Uterus (tissue), 2 donors: ENCODE measurements around the gene MREG.
"Not testable (repeated sequence)": the region's sequence is repeated elsewhere in the genome, so short reads cannot be mapped to it uniquely, and the experiment has no call there.

Experiments
- POLR2A ChIP-seq, 2 donors: fragments of 450-650 bp; IDR thresholded peaks; one replicate each; pipeline ENCODE4 v1.6.1; 2016; ENCODE audit warnings: antibody characterized with exemption in 2 of 2, mild to moderate bottlenecking in 1 of 2, moderate library complexity in 1 of 2
- TF ChIP-seq, protein P1 (sequence below), 4 experiments: fragments of 200-600 bp in 2 of 4; fragments of 450-650 bp in 2 of 4; sonication (generic) in 2 of 4; IDR thresholded peaks; one replicate each; pipeline ENCODE4 v1.5.1; 2016 to 2019; ENCODE audit warnings: antibody characterized with exemption in 4 of 4, mild to moderate bottlenecking in 2 of 4, moderate library complexity in 1 of 4

DNA sequence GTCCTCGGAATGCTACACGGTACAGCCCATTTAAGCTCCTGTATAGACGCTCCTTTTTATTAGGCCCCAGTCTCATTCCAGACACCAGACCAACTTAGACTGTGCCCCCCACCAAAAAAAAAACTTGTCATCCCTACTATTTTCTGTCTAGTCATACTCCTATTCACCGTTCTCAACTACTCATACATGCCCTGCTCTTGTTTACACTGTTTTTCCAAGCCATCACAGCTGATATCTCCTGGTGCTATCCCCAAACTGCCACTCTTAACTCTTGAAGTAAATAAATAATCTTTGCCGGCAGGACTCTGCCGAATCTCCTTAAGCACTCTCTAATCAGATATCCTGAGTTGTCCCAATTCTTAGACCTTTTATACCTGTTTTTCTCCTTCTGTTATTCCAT lies 86.4 kb downstream of the MREG start:
- TF ChIP-seq, protein P1, sequence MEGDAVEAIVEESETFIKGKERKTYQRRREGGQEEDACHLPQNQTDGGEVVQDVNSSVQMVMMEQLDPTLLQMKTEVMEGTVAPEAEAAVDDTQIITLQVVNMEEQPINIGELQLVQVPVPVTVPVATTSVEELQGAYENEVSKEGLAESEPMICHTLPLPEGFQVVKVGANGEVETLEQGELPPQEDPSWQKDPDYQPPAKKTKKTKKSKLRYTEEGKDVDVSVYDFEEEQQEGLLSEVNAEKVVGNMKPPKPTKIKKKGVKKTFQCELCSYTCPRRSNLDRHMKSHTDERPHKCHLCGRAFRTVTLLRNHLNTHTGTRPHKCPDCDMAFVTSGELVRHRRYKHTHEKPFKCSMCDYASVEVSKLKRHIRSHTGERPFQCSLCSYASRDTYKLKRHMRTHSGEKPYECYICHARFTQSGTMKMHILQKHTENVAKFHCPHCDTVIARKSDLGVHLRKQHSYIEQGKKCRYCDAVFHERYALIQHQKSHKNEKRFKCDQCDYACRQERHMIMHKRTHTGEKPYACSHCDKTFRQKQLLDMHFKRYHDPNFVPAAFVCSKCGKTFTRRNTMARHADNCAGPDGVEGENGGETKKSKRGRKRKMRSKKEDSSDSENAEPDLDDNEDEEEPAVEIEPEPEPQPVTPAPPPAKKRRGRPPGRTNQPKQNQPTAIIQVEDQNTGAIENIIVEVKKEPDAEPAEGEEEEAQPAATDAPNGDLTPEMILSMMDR (IDR thresholded peaks at IDR 0.05): not testable (repeated sequence)
- not testable (repeated sequence) for TF ChIP-seq POLR2A (IDR thresholded peaks at IDR 0.05)
